Measurements from ENCODE around the gene ELP6. TPM values are rescaled to one million over a fixed set of nuclear protein-coding genes. Genes with fewer than 3 reads are reported as not detected.

Gene ELP6
- total and polyA plus RNA-seq, 9 of the 15 experiments (the other 6 are each of a cell fraction or from before 2014, with no cell fraction given), result 76.9 to 198 (median 83.3) TPM

GRCh38 chr3:47513125-47513929 is at the start of gene ELP6 (continued):
- TF ChIP-seq ZBTB11 (CRISPR knock-in tag; IDR thresholded peaks at IDR 0.05) (peak in 2 of 3 experiments; percentile 74 to 95; a peak in 4 of 6 replicates), ATF7 (IDR thresholded peaks at IDR 0.05) (peak; percentile 92), KDM4B (IDR thresholded peaks at IDR 0.05; ENCODE audit: borderline replicate concordance in 2 of 2, low read depth in 1 of 2) (peak in 1 of 2 experiments; percentile 59; a peak in 1 of 4 replicates), ZBTB7A (IDR thresholded peaks at IDR 0.05; ENCODE audit: borderline replicate concordance, control insufficient read depth, low read depth, low read length) (peak; percentile 93), DACH1 (IDR thresholded peaks at IDR 0.05; ENCODE audit: partially characterized antibody) (peak; percentile 65), SREBF1 (IDR thresholded peaks at IDR 0.05; ENCODE audit: borderline replicate concordance, low read depth, low read length) (peak; percentile 66; the same call in 1 of the 2 replicates), KLF16 (IDR thresholded peaks at IDR 0.05) (0 out of 2 replicates have a peak, but pooled peaks have one; percentile 40), CREB3L1 (IDR thresholded peaks at IDR 0.05; ENCODE audit: borderline replicate concordance, low read depth) (peak; percentile 96), E2F3 (CRISPR knock-in tag; IDR thresholded peaks at IDR 0.05) (peak; percentile 86), HINFP (tag; conservative IDR thresholded peaks at IDR 0.05; ENCODE audit: low read depth) (no peak), IRF1 (CRISPR knock-in tag; IDR thresholded peaks at IDR 0.05; ENCODE audit: borderline replicate concordance) (no peak)
